Renal cortex interstitium (tissue), 15 donors: ENCODE measurements around the gene ACTR1A. TPM values are rescaled to one million over a fixed set of nuclear protein-coding genes. Genes with fewer than 3 reads are reported as not detected.
"Not testable (repeated sequence)": the region's sequence is repeated elsewhere in the genome, so short reads cannot be mapped to it uniquely, and the experiment has no call there.

ENCODE experiments used
- DNase-seq, 11 donors: peaks; one replicate each; pipeline ENCODE4 v3.0.0-alpha.2; 2013; ENCODE audit warnings: low read depth in 9 of 11, low spot score in 4 of 11; ENCODE audit errors: extremely low read depth in 1 of 11
- long read RNA-seq, 16 experiments: transcript quantifications; one replicate each; lab custom pipeline, GENCODE V29; 2026
- polyA plus RNA-seq, 3 donors: library from polyadenylated mRNA; unstranded; fragments of 120-200 nt; gene quantifications; one replicate each; pipeline ENCODE4 v1.2.1, GENCODE V29; 2013; ENCODE audit not compliant: insufficient read length in 3 of 3

ACTR1A gene
- 10 to 100 TPM; 74.2 to 95.7 (median 81.9) TPM for polyA plus RNA-seq
- long read RNA-seq, donor 1, transcript ACTR1A-201 (11 exons, 2,829 nt): major isoform, 7 of 7 reads
- long read RNA-seq, donor 1, partial matches to known transcripts: 0 of 7 reads
- long read RNA-seq, donor 1, other reads (novel, unspliced or antisense): 0 of 7 reads
- long read RNA-seq, donor 2, transcript ACTR1A-201 (11 exons, 2,829 nt): major isoform, 12 of 13 reads
- long read RNA-seq, donor 2, partial matches to known transcripts: 0 of 13 reads
- long read RNA-seq, donor 2, other reads (novel, unspliced or antisense): 0 of 13 reads
- long read RNA-seq, donor 3, transcript ACTR1A-201 (11 exons, 2,829 nt): major isoform, 21 of 28 reads
- long read RNA-seq, donor 3, partial matches to known transcripts: 6 of 28 reads
- long read RNA-seq, donor 3, other reads (novel, unspliced or antisense): 0 of 28 reads
- long read RNA-seq, donor 4, transcript ACTR1A-201 (11 exons, 2,829 nt): major isoform, 26 of 39 reads
- long read RNA-seq, donor 4, partial matches to known transcripts: 13 of 39 reads
- long read RNA-seq, donor 4, other reads (novel, unspliced or antisense): 0 of 39 reads
- long read RNA-seq, donor 5: 0 reads
- long read RNA-seq, donor 6, transcript ACTR1A-201 (11 exons, 2,829 nt): major isoform, 12 of 74 reads
- long read RNA-seq, donor 6, partial matches to known transcripts: 56 of 74 reads
- long read RNA-seq, donor 6, other reads (novel, unspliced or antisense): 6 of 74 reads
- long read RNA-seq, donor 7, transcript ACTR1A-201 (11 exons, 2,829 nt): major isoform, 9 of 10 reads
- long read RNA-seq, donor 7, partial matches to known transcripts: 0 of 10 reads
- long read RNA-seq, donor 7, other reads (novel, unspliced or antisense): 0 of 10 reads
- long read RNA-seq, donor 8, transcript ACTR1A-201 (11 exons, 2,829 nt): major isoform, 34 of 36 reads
- long read RNA-seq, donor 8, partial matches to known transcripts: 0 of 36 reads
- long read RNA-seq, donor 8, other reads (novel, unspliced or antisense): 0 of 36 reads
- long read RNA-seq, donor 9, transcript ACTR1A-201 (11 exons, 2,829 nt): major isoform, 12 of 18 reads
- long read RNA-seq, donor 9, partial matches to known transcripts: 5 of 18 reads
- long read RNA-seq, donor 9, other reads (novel, unspliced or antisense): 0 of 18 reads
- long read RNA-seq, donor 10, transcript ACTR1A-201 (11 exons, 2,829 nt): major isoform, 17 of 18 reads
- long read RNA-seq, donor 10, partial matches to known transcripts: 0 of 18 reads
- long read RNA-seq, donor 10, other reads (novel, unspliced or antisense): 0 of 18 reads
- long read RNA-seq, donor 11, transcript ACTR1A-201 (11 exons, 2,829 nt): major isoform, 14 of 35 reads
- long read RNA-seq, donor 11, partial matches to known transcripts: 20 of 35 reads
- long read RNA-seq, donor 11, other reads (novel, unspliced or antisense): 0 of 35 reads
- long read RNA-seq, donor 12, partial matches to known transcripts: 0 of 6 reads
- long read RNA-seq, donor 12, other reads (novel, unspliced or antisense): 0 of 6 reads
- long read RNA-seq, donor 13: 0 reads
- long read RNA-seq, donor 14, transcript ACTR1A-201 (11 exons, 2,829 nt): major isoform, 23 of 23 reads
- long read RNA-seq, donor 14, partial matches to known transcripts: 0 of 23 reads
- long read RNA-seq, donor 14, other reads (novel, unspliced or antisense): 0 of 23 reads
- long read RNA-seq, donor 15, transcript ACTR1A-201 (11 exons, 2,829 nt): major isoform, 8 of 8 reads
- long read RNA-seq, donor 15, partial matches to known transcripts: 0 of 8 reads
- long read RNA-seq, donor 15, other reads (novel, unspliced or antisense): 0 of 8 reads
- long read RNA-seq, donor 16, transcript ACTR1A-201 (11 exons, 2,829 nt): major isoform, 36 of 120 reads
- long read RNA-seq, donor 16, partial matches to known transcripts: 81 of 120 reads
- long read RNA-seq, donor 16, other reads (novel, unspliced or antisense): 0 of 120 reads

DNA sequence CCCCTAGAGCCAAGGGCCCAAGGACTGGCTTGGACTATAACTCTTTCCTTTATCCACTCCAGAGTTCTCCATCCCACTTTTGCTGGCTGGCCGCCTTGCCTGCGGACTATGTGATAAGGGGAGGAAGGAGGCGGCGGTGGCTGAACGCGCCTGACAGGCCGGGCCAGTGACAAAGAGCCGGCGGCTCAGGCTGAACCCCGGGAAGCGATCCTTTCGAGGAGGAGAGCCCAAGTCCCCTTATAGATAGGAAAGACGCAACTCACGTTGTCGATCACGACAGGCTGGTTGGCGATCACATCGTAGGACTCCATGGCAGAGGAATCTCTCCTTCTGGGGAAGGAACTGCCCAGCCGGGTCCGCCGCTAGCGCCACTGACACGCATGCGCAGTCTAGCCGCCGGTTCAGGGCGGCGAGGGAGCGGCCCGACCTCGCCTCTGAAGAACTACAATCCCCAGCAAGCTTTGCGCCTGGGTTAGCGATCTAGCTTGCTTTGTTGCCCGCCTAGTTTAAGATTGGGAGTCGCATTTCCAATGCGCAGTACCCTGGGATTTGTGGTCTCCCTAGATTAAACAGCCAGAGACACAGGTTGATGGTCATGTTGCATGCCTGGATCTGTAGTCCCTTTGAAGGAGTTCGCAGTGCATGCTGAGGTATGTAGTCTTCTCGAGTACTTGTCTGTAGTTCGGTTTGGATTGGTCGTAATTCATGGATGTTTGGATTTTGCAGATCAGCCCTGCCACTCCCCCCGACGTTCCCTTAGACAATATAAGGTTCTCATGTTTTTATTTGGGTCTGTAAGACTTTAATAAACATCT, at the start of gene ACTR1A:
Gene ACTR1A (minus strand): TSS at position 376 of the 815 bp plus-strand sequence. CDS start 65 bp downstream, at position 311.
- peak; percentile 94 to 99 (median 98) for DNase-seq

DNA sequence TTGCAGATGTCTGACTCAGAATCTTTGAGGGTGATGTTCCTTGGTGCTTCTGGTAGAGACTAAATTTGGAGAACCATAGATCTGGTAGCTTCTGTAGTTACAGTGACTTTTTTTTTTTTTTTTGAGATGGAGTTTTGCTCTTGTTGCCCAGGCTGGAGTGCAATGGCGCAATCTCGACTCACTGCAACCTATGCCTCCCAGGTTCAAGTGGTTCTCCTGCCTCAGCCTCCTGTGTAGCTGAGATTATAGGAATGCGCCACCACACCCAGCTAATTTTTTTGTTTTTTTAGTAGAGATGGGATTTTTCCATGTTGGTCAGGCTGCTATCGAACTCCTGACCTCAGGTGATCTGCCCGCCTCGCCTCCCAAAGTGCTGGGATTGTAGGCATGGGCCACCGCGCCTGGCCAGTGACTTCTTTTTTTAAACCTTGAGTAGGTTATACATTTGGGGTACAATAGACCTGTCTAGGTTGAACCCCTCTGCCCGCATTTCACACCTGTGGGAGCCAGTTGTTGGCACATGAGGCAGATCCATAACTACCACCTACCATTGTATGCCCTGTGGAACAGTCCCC, 48.2 kb upstream of the ACTR1A start:
- DNase-seq: no peak

DNA sequence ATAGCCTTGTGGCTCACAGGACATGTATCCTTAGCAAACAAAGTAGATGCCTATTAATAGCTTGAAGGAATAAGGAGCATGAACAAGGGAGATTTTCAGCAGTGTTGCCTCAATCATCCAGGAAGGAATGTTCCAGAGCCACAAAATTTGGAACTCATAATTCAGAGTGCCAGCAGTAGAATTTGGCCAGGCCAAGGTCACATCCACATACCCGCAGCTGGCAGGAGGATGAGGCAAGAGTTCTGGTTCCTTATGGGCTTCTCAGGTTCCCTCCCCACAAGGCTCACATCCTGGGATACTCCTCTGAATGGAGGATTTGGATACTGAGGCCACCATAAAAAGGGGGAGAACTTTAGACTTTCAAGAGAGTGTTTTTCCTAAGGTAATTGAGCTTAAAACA, 47.0 kb upstream of the ACTR1A start:
- no peak for DNase-seq

DNA sequence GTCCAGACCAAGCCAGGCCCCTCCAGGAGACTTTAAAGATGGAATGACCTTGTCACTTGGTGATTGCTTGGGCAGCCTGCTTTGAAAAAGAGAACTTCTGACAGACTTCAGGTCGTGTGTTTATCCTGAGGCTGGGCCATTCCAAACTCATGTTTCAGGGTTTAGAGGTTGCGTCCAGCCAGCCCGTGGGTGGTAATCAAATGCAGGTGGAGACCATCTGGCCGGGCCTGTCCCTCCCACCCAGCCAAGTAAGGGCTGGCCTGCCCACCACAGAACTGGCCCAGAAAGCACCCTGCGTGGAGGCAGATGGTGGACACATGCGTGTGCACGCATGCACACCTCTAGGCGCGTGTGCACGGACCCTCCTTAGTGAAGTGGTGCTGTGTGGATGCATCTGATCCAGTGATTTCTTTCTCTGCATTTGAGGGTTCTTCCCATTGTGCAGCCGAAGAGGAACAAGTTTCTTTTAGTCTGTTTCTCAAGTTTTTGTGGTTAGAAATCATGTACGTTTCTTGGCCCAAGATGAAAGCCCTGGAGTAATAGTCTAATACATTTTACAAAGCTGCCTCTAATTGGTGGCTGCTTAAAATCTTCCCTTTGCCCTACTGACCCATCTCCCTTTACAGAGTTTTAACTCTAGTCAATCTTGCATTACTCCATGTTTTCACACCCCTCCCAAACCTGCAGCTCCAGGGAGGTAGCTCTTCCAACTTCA, 44.3 kb upstream of the ACTR1A start:
- DNase-seq: no peak

DNA sequence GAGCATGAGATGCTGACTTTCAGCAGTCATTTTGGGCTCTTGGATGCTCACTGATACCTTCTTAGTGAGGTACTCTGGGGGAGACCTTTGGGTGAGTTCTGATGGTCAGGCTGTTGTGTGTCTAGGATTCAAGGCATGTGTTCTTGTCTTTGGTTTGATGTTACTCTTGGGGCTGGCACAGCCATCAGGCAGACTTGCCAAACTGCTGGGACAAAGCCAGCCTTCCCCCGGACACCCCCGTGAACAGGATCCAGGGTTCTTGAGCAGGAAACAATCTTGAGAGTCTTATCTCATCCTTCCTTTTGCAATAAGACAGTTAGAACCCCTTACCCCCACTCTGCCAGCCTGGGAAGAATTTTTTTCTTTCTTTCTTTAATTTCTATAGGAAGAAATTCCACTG, 43.5 kb upstream of the ACTR1A start:
- DNase-seq: no peak

DNA sequence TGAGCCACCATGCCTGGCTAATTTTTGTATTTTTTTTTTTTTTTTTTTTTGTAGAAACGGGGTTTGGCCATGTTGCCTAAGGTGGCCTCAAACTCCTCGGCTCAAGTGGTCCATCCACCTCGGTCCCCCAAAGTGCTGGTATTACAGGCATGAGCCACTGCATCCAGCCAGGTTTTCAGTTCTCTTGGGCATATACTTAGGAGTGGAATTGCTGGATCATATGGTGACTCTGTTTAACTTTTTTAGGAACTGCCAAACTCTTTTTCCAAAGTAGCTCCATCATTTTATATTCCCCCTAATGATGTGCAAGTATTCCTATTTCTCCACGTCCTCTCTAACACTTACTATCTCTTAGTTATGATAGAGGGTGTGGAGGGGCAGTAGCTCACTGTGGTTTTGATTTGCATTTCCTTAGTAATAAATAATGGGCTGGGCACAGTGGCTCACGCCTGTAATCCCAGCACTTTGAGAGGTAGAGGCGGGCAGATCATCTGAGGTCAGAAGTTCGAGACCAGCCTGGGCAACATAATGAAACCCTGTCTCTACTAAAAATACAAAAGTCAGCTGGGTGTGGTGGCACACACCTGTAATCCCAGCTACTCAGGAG, 42.9 kb upstream of the ACTR1A start:
- DNase-seq: no peak

DNA sequence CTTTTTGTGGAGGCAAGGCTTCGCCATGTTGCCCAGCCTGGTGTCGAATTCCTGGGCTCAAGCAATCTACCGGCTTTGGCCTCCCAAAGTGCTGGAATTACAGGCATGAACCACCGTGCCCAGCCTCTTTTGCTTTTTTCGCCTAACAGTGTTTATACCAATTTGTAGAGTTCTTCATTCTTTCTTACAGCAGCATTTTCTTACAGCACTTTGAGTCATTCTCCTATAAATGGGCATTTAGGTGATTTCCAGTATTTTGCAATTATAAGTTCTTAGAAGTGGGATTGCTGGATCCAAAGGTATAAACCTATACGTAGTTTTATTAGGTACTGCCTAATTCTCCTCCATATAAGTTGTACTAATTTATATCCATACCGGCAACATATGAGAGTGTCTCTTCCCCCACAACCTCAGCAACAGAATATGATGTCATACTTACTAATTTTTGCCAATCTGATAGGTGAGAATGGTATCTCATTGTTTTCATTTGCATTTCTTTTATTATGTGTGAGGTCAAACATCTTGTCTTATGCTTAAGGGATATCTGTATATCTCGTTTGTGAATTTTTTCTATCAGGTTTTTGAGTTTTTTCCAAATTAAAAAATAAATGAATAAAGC, 40.4 kb upstream of the ACTR1A start:
- DNase-seq: no peak

DNA sequence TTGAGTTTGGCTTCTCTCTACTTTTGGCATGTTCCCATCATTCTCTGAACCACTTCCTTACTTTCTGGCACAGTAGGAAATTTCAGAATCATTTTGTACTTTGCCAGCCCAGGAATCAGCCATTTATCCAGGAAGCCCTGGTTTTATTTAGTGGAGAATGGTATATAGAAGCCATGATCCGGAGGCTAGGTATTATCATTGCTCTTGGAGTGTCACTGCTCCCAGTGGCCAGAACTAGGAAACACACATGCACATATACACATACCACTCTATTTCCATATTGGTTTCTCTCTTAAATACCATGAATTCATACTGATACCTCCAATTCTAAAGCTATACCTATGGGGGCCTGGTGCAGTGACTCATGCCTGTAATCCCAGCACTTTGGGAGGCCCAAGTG, 37.5 kb upstream of the ACTR1A start:
- DNase-seq: no peak

DNA sequence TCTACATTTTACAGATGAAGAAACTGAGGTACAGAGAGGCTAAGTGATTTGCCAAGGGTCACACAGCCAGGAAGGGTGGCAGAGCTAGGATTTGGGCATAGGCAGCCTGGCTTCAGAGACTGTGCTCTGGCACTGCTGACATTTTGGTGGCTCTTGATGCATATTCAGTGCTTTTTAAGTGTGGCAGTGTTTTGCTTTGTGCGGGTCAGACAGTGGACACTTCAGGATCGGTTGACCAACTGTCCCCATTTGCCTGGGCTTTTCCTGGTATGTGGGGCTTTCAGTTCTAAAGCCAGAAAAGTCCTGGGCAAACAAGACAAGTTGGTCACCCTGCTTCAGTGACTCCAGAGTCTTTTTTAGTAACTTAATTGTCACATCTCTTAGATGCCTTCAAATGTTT, 36.3 kb upstream of the ACTR1A start:
- DNase-seq: no peak

DNA sequence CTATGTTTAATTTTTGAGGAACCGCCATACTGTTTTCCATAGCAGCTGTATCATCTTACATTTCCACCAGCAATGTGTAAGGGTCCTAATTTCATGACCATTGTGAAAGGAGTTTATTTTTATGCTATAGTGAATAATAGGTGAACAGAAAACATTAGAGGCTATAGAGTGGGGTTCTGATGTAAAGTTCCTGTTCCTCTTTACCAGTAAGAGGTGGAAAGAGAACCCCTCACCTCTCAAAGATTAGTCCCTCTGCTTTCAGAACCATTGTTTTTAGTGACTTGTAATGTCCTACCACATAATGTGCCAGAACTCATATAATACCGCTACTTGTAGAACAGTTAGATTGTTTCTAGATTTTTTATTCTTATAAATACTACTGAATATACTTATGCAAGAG, 35.4 kb upstream of the ACTR1A start:
- DNase-seq: no peak

DNA sequence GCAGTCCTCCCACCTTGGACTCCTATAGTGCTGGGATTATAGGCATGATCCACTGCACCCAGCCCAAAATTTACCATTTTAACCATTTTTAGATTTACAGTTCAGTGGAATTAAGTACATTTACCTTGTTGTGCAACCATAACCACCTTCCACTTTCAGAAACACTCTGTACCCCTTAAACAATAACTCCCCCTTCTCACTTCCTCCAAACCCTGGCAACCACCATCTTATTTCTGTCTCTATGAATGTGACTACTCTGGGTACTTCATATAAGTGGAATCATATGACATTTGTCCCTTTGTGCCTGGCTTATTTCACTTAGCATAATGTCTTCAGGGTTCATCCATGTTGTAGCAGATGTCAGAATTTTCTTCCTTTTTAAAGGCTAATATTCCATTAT, 34.9 kb upstream of the ACTR1A start:
- no peak for DNase-seq

DNA sequence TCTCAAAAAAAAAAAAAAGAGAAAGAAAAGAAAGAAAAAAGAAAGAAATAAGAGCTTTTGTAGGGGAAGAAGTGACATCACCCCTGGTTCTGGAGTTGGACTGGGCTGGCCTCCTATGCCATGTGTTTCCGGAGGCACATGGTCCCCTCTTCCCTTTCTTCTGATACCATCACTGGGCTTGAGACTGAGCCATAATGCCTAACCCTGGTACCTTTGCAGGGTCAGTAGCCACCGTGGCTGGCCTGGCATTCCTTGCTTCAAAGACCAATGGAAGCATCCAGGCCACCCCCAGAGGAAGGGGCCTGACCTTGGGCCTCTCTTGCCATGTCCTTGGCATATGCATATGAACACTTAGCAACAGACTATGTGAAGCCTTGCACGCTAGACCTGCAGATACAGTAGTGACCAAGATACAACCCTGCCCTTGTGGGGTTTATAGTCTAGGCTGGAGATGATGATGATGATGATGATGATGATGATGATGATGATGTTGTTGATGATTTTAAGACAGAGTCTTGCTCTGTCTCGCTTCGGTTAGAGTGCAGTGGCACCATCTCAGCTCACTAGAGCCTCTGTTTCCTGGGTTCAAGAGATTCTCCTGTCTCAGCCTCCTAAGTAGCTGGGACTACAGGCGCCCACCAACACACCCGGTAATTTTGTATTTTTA, 33.1 kb upstream of the ACTR1A start:
- no peak for DNase-seq

DNA sequence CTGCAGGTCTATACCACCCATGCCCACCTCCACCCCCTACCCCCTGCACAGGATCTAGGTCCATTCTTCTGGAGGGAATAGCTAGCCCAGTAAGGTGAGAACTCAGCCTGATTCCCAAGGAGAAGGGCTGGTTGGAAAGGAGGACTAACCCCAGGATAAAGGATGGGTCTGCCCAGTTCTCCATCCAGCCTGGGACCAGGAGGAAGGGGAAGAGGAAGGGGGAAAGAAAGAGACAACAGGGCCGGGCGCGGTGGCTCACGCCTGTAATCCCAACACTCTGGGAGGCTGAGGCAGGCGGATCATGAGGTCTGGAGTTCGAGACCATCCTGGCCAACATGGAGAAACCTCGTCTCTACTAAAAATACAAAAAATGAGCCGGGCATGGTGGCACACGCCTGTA, 32.5 kb upstream of the ACTR1A start:
- DNase-seq: not testable (repeated sequence)

DNA sequence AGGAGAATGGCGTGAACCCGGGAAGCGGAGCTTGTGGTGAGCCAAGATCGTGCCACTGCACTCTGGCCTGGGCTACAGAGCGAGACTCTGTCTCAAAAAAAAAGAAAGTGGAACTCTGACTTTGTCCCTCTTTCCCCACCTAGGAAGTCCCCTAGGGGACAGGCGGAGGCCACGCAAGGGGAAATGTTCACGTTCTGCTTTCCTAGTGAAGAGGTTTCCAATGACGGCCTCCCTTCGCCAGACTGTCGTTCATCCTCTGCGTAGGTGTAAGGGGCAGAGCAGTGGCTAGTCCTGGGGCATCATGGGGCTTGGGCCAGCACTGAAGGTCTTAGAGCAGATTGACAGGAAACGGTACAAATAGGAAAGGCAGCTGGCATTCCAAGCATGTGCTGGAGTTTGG, 31.8 kb upstream of the ACTR1A start:
- DNase-seq: no peak

DNA sequence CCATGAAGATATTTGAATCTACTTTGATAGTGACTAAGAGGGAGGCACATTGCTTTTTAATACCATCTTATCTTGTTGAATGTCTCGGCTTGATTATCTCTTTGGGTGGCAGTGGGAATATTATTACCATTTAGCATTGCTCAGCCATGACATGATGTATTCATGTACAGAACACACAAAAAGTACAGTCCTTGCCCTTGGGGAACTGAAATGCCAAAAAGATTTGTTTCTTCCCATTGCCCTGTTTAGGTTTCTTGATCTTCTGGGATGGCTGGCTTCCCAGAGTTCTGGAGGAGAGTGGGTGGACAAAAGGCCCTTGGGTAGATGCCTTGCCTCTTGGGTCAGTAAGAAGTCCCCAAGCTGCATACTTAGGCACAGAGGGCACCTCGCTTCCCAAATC, 25.0 kb upstream of the ACTR1A start:
- peak in 1 of 11 donors; percentile 25 for DNase-seq
